HL-60/S4 (cell line): Measurements from ENCODE around the gene MAGI1.

Experiments used
- in situ Hi-C: fragments of 300-500 bp; cut with MboI; formaldehyde crosslinking; loops from 2 replicates; pipeline ENCODE4 v1.14.3; 2022; ENCODE audit warnings: low sequenced_read_pairs

The MAGI1 gene

GRCh38 chr3:65653731-65654130 lies 385.0 kb downstream of the MAGI1 start:
- in situ Hi-C loops, result no loop called here

DNA sequence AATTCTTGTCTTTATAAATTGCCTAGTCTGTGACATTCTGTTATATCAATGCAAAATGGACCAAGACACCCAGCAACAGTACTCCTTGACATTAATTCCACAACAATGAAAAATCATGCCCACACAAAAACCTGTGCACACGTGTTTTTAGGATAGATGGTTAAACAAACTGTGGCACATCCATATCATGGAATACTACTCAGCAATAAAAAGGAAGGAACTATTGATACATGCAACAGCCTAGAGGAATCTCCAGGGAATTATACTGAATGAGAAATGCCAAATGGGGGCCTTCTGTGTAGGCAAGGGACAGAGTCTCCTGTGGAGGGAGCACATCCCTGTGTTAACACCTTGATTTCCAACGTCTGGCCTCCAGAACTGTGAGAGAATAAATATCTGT lies 388.5 kb downstream of the MAGI1 start:
- in situ Hi-C loops, result no loop called here

- in situ Hi-C loops, result no loop called here
These were observed 391.3 kb downstream of the MAGI1 start for GRCh38 chr3:65647369-65647768.

GRCh38 chr3:65642883-65643282 lies 395.8 kb downstream of the MAGI1 start:
- in situ Hi-C loops, result no loop called here

- in situ Hi-C loops, result no loop called here
These were observed 396.9 kb downstream of the MAGI1 start for GRCh38 chr3:65641777-65642176.

GRCh38 chr3:65641045-65641444 lies 397.7 kb downstream of the MAGI1 start:
- in situ Hi-C loops, result no loop called here

DNA sequence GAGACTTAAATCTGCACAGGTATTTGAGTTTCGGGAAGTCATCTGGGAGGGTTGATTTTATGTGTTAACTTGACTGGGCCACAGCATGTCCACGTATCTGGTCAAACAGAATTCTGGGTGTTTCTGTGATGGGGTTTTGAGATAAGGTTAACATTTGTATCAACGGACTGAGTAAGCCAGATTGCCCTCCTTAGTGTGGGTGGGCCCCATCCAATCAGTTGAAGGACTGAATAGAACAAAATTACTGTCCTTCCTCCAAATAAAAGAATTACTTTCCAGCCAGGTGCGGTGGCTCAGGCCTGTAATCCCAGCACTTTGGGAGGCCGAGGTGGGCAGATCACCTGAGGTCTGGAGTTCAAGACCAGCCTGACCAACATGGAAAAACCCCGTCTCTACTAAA lies 399.3 kb downstream of the MAGI1 start:
- in situ Hi-C loops, result no loop called here

GRCh38 chr3:65638301-65638700 lies 400.4 kb downstream of the MAGI1 start:
- in situ Hi-C loops, result no loop called here

- in situ Hi-C loops, result no loop called here
These were observed 402.4 kb downstream of the MAGI1 start for GRCh38 chr3:65636326-65636725.

- in situ Hi-C loops, result no loop called here
These were observed 403.1 kb downstream of the MAGI1 start for GRCh38 chr3:65635657-65636056.

DNA sequence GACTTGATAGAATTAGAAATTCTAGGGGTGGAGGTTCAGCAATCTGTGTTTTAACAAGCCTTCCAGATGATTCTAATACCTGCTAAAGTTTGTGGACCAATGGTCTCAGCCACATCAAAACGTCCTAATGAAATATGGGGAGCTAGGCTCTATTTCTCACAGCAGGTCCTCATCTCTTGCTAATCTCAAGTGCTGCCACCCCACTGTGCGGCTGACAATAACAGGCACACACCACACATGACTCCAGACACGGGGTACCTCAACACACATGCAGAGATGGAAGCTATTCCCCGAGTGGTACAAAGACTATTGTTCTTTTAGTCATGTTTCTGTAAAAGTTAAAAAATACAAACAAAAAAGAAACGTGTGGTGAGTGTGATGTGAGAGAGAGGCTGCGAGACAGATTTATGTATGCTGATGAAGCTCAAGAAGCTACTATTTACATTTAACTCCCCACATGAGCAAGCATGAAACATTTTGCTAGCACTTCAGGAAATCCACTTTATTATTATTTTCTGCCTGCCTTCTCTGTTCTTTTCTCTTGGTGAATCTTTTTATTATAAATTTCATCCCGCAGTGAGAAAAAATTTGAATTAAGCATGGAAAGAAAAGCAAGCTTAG lies 405.6 kb downstream of the MAGI1 start:
- in situ Hi-C loops, result no loop called here

- in situ Hi-C loops, result no loop called here
These were observed 406.3 kb downstream of the MAGI1 start for GRCh38 chr3:65632414-65632813.

DNA sequence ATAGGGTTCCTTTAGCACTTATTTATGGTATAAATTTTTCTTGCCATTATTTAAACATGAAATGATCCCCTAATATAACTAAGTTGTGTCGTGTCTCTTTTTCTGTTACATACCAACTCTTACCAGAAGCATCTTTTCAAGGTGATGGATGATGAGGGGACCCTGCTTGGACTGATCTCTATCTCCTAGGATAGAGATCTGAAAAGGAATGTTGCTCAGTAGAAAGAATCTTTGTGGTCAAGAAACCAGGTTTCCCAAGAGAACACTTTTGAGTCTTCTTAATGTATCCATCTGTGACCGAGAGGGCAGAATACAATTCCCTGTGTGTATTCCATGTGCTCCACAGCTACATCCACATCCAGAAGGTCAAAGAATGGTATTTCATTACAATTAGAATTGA lies 409.7 kb downstream of the MAGI1 start:
- in situ Hi-C loops, result no loop called here

DNA sequence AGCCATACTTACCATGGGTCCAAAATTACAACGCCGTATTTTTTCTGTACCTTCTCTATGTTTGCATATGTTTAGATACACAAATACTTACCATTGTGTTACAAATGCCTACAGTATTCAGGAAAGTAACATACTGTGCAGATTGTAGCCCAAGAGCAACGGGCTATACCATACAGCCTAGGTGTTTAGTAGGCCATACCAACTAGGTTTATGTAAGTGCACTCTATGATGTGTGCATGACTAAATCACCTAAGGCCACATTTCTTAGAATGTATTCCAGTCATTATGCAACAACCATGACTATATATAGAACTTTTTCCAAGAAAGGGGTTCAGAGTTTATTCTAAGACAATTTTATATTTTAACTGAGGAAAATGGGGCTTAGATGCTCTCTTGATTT lies 411.7 kb downstream of the MAGI1 start:
- in situ Hi-C loops, result no loop called here

GRCh38 chr3:65625305-65625704 lies 413.4 kb downstream of the MAGI1 start:
- in situ Hi-C loops, result no loop called here

GRCh38 chr3:65623362-65623761 lies 415.4 kb downstream of the MAGI1 start:
- in situ Hi-C loops, result no loop called here

DNA sequence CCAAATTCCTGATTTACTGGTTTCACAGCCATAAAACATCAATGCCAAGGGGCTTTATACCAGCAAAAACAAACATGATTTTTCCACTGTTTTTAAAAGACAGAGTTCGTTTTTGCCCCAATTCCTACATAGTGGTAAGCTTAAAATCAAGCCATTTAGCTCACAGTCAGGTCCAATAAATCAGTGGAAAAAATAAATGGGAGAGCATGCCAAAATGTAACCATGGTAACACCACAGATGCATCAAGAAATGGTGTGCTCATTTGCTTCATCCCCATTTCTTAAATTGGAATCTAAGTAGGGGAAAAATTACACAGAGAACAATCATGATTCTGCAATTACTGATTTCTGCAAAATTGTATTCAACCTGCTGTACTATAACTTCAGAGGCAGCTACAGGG lies 418.8 kb downstream of the MAGI1 start:
- in situ Hi-C loops, result no loop called here

DNA sequence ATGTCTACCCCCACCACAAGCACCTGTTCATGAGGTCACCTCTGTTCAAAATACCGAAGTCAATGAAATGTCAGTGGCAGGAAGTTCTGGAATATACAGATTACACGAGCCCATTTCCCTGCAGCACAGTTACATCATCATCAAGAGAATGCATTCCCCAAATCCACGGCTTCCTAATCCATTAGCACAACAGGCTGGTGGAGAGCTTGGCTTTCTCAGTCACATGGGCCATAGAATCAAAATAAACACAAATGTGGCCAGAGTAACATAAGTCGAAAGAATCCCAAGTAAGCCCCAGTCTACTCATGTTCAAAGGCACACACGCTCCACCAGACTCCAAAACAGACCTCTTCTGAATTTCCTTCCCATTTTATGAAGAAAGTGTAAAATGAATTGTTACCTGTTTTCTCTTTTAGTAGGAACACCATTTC lies 419.3 kb downstream of the MAGI1 start:
- in situ Hi-C loops, result no loop called here

- in situ Hi-C loops, result no loop called here
These were observed 420.1 kb downstream of the MAGI1 start for GRCh38 chr3:65618599-65618998.

DNA sequence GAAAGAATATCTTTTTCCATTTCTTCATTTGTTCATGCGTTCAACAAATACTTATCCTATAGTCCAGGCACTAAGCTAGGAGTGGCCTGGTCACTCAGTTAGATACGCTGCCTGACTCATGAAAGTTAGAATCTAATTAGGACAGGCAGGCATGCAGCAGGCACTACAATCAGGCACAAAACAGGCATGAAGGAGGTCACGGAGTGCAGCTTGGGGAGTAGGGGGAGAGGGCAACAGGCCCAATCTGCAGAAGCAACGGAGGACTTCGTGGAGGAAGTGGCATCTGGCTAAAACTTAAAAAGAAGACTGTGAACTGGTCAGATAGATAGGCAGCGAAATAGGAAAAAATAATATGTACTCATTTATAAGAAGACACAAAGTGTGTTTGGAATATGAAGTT lies 420.9 kb downstream of the MAGI1 start:
- in situ Hi-C loops, result no loop called here

DNA sequence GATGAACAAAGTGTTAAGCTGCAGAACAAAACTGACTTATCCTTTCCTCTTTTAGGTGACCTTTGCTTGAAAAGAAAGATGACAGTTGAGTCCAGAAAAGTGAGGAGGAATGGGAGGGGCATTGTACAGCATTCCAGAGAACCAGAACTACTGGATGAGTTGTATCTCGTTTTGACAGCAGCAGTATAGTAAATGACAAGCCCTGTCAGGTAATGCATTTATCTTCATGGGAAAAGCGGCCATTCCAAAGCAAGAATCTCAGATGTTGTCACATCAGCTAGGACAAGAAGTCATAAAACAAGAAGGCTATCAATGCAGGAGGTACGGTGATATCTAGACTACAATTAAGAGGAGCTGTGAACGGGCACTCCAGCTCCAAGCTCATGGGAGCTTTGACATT lies 421.5 kb downstream of the MAGI1 start:
- in situ Hi-C loops, result no loop called here

- in situ Hi-C loops, result no loop called here
These were observed 422.2 kb downstream of the MAGI1 start for GRCh38 chr3:65616563-65616962.

- in situ Hi-C loops, result no loop called here
These were observed 423.4 kb downstream of the MAGI1 start for GRCh38 chr3:65615329-65615728.
